HepG2 (cell line): Measurements from ENCODE around the gene CADM1. TPM values are rescaled to one million over a fixed set of nuclear protein-coding genes. Genes with fewer than 3 reads are reported as not detected.

Source experiments
- ATAC-seq: fragments of 200-7000 bp; cut with Tn5 transposase; 3 replicates; pipeline ENCODE4 v1.9.1; 2020; ENCODE audit warnings: mild to moderate bottlenecking, moderate library complexity
- BruUV-seq: library from RNA; stranded (reverse); fragments of 400-500 nt; replicated peaks from 2 replicates; lab custom pipeline; 2021; lab: Mats Ljungman, UMichigan
- CTCF ChIA-PET: fragments of 300-600 bp; formaldehyde crosslinking; extraction: SDS; loops from one replicate; lab custom pipeline; 2021; ENCODE audit warnings: low total read pairs, inconsistent platforms, low intra/inter-chr PET ratio; lab: Yijun Ruan, JAX
- POLR2A ChIA-PET: fragments of 350-600 bp; sonication (Branson Sonifier 250); formaldehyde crosslinking; loops from one replicate; lab custom pipeline; 2020; ENCODE audit warnings: antibody characterized with exemption, inconsistent platforms; lab: Yijun Ruan, JAX
- DNase-seq: peaks from one replicate; pipeline ENCODE4 v3.0.0-alpha.2; 2015; ENCODE audit warnings: low spot score
- FAIRE-seq: peaks from 3 replicates; lab custom pipeline; 2011; peaks lifted over from hg19 to GRCh38; lab: Jason Lieb, UNC
- H2AFZ ChIP-seq: one replicate; pipeline ENCODE4 v1.6.1; 2011; ENCODE audit warnings: low read length, inconsistent platforms
- H3K27ac ChIP-seq: fragments of 300-600 bp; 3 replicates; pipeline ENCODE4 v1.8.0; 2011; ENCODE audit warnings: mixed run types, mild to moderate bottlenecking, mixed read lengths, low read length, inconsistent platforms; ENCODE audit not compliant: insufficient read depth; ENCODE audit errors: extremely low read length
- H3K27me3 ChIP-seq, 2 experiments: fragments of 200-600 bp in 1 of 2; 2 replicates in 1 of 2; 3 replicates in 1 of 2; pipeline versions ENCODE4 v1.6.0 to v1.8.0; 2011; ENCODE audit warnings: low read length in 2 of 2, mild to moderate bottlenecking in 2 of 2, moderate library complexity in 2 of 2, inconsistent platforms in 1 of 2; ENCODE audit not compliant: insufficient read depth in 2 of 2, control insufficient read depth in 1 of 2
- H3K36me3 ChIP-seq, 2 experiments: fragments of 200-600 bp in 1 of 2; replicated peaks in 1 of 2; 2 replicates in 1 of 2; 3 replicates in 1 of 2; pipeline versions ENCODE4 v1.5.1 to v1.8.0; 2011; ENCODE audit warnings: low read length in 2 of 2, inconsistent platforms in 1 of 2; ENCODE audit not compliant: insufficient read depth in 2 of 2, control insufficient read depth in 1 of 2
- H3K4me1 ChIP-seq: 2 replicates; pipeline ENCODE4 v1.5.1; 2012; ENCODE audit warnings: low read length, inconsistent platforms; ENCODE audit not compliant: insufficient read depth
- H3K4me2 ChIP-seq: 2 replicates; pipeline ENCODE4 v1.6.0; 2011; ENCODE audit warnings: low read depth, low read length, inconsistent platforms
- H3K4me3 ChIP-seq, 3 experiments: fragments of 200-600 bp in 1 of 3; sonication (generic), shearing (Covaris generic) in 1 of 3; replicated peaks in 1 of 3; 2 replicates each; pipeline ENCODE4 v1.5.1; 2011 to 2016; ENCODE audit warnings: low read length in 3 of 3, inconsistent platforms in 2 of 3, low read depth in 2 of 3, mild to moderate bottlenecking in 2 of 3, control low read depth in 1 of 3, mixed read lengths in 1 of 3; ENCODE audit not compliant: insufficient read depth in 1 of 3
- H3K79me2 ChIP-seq: one replicate; pipeline ENCODE4 v1.6.1; 2011; ENCODE audit warnings: low read length, inconsistent platforms; ENCODE audit not compliant: insufficient read depth
- H3K9ac ChIP-seq: 2 replicates; pipeline ENCODE4 v1.6.0; 2011; ENCODE audit warnings: mild to moderate bottlenecking, low read depth, low read length, inconsistent platforms; ENCODE audit not compliant: insufficient read depth
- H3K9me3 ChIP-seq: 2 replicates; pipeline ENCODE4 v1.5.1; 2012; ENCODE audit warnings: mild to moderate bottlenecking, low read length
- H4K20me1 ChIP-seq: 2 replicates; pipeline ENCODE4 v1.6.0; 2011; ENCODE audit warnings: inconsistent platforms, mild to moderate bottlenecking, low read length, moderate library complexity; ENCODE audit not compliant: insufficient read depth
- CBX2 ChIP-seq, 2 experiments: fragments of 200-600 bp in 1 of 2; sonication (generic); formaldehyde crosslinking in 1 of 2; IDR thresholded peaks; 2 replicates each; pipeline versions ENCODE4 v1.7.0 to v1.8.1; 2018 to 2022; ENCODE audit warnings: low read depth in 2 of 2, low read length in 1 of 2, mild to moderate bottlenecking in 1 of 2, missing genetic modification reagents in 1 of 2
- KAT2B ChIP-seq: fragments of 150-350 bp; IDR thresholded peaks from 2 replicates; pipeline ENCODE4 v1.6.1; 2014; ENCODE audit warnings: low read depth, low read length, borderline replicate concordance
- KLF13 ChIP-seq: sonication (generic); formaldehyde crosslinking; IDR thresholded peaks from 2 replicates; pipeline ENCODE4 v1.4.0; 2020; ENCODE audit warnings: mild to moderate bottlenecking, missing genetic modification reagents
- MZF1 ChIP-seq: sonication (generic); formaldehyde crosslinking; IDR thresholded peaks from 2 replicates; pipeline ENCODE4 v1.8.1; 2023; ENCODE audit warnings: mild to moderate bottlenecking, missing genetic modification reagents, borderline replicate concordance
- RFXANK ChIP-seq: IDR thresholded peaks from 2 replicates; pipeline ENCODE4 v1.6.1; 2016
- ZC3H13 ChIP-seq: sonication (generic); formaldehyde crosslinking; IDR thresholded peaks from 2 replicates; pipeline ENCODE4 v1.8.1; 2023; ENCODE audit warnings: mild to moderate bottlenecking, missing genetic modification reagents, moderate library complexity
- ZNF235 ChIP-seq: sonication (generic); formaldehyde crosslinking; IDR thresholded peaks from 2 replicates; pipeline ENCODE4 v1.8.1; 2023; ENCODE audit warnings: mild to moderate bottlenecking, missing genetic modification reagents, borderline replicate concordance
- ZNF629 ChIP-seq: sonication (generic); formaldehyde crosslinking; conservative IDR thresholded peaks from 2 replicates; pipeline ENCODE4 v1.5.0; 2020; ENCODE audit warnings: missing genetic modification reagents
- ZNF780A ChIP-seq: sonication (generic); formaldehyde crosslinking; IDR thresholded peaks from 2 replicates; pipeline ENCODE4 v1.8.0; 2022; ENCODE audit warnings: mild to moderate bottlenecking, missing genetic modification reagents, moderate library complexity
- ZSCAN30 ChIP-seq: sonication (generic); formaldehyde crosslinking; IDR thresholded peaks from 2 replicates; pipeline ENCODE4 v1.5.0; 2020; ENCODE audit warnings: mild to moderate bottlenecking, missing genetic modification reagents
- WGBS: methylation state at CpG from one replicate; pipeline ENCODE4 v1.1.6; 2017; ENCODE audit warnings: low lambda C conversion rate; 5-methylcytosine and 5-hydroxymethylcytosine counted together
- in situ Hi-C: cut with HindIII; loops from 2 replicates; pipeline ENCODE4 v1.10.0; 2017; ENCODE audit warnings: low pct_unique_long_range_greater_than_20kb; ENCODE audit not compliant: extremely low pct_ligation_motif_present
- intact Hi-C: fragments of 100-400 bp; cut with micrococcal nuclease; formaldehyde crosslinking; loops from one replicate; pipeline ENCODE4 v1.10.0; 2022; ENCODE audit not compliant: unreplicated experiment
- polyA plus RNA-seq, 8 experiments: library from polyadenylated mRNA; depleted of rRNA in 3 of 8; stranded (reverse) in 7 of 8; unstranded in 1 of 8; fragments of >200 nt; fragmentation: Illumina TruSeq in 4 of 8; extraction: Trizol in 4 of 8; gene quantifications; 2 replicates each; pipeline versions ENCODE4 v1.2.1 to v1.2.3, GENCODE V29; 2011 to 2016; ENCODE audit warnings: low read depth in 4 of 8, missing spikeins in 1 of 8, mixed read lengths in 1 of 8; ENCODE audit not compliant: insufficient read depth in 1 of 8
- total RNA-seq, 5 experiments: library from RNA; depleted of rRNA; stranded (reverse); fragments of >200 nt; fragmentation: Illumina TruSeq; extraction: Trizol; gene quantifications; 2 replicates each; pipeline ENCODE4 v1.2.3, GENCODE V29; 2016; ENCODE audit warnings: low read depth in 1 of 5
- TF ChIP-seq, protein P1 (sequence below): sonication (generic); formaldehyde crosslinking; conservative IDR thresholded peaks from 2 replicates; pipeline ENCODE4 v1.4.0; 2020; ENCODE audit warnings: missing genetic modification reagents
- TF ChIP-seq, protein P2 (sequence below): sonication (generic); formaldehyde crosslinking; IDR thresholded peaks from 2 replicates; pipeline ENCODE4 v1.5.1; 2020; ENCODE audit warnings: missing genetic modification reagents, mild to moderate bottlenecking, borderline replicate concordance
- TF ChIP-seq, protein P3 (sequence below): IDR thresholded peaks from 2 replicates; pipeline ENCODE4 v1.6.1; 2016; ENCODE audit warnings: low read depth, missing genetic modification reagents, missing compliant biosample characterization
- TF ChIP-seq, protein P4 (sequence below): sonication (generic); formaldehyde crosslinking; IDR thresholded peaks from 2 replicates; pipeline ENCODE4 v1.9.0; 2022; ENCODE audit warnings: low read depth, missing genetic modification reagents

CADM1 gene
- total and polyA plus RNA-seq, 2 of the 13 experiments (the other 11 are each of a cell fraction or from before 2014, with no cell fraction given) = 71.3 to 122 TPM

DNA sequence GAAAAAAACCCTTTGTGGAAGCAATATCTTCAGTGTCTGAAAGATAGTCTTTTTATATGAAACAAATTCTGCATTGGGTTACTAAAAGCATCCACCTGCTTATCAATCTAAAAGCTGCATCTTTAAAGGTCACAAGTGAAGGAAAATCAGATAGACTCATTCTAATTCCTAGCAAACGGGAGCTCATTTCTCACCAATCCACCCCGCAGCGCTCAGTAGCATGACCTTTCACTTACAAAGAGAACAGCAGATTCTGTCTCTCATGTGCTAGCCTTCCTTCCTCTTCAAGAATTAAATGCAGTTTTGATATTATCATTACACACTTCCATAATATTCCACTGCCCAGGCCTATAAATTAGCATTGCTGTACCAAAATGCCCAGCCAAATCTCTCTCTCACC lies 212.9 kb downstream of the CADM1 start:
- H3K4me1 ChIP-seq = no peaks in the 10 kb centered on the region
- no peak overlapping the region for H2AFZ ChIP-seq
- H3K27me3 ChIP-seq = no peaks in the 10 kb centered on the region
- no peak overlapping the region for H3K27ac ChIP-seq
- ChIA-PET CTCF (no interaction called here), POLR2A (no interaction called here)
- H3K4me2 ChIP-seq = no peak overlapping the region
- WGBS = 94% methylated on average over 3 of the region's 3 CpGs
- H3K4me3 ChIP-seq = no peak overlapping the region
- H3K9ac ChIP-seq = no peak overlapping the region
- no TSS peak for BruUV-seq
- H4K20me1 ChIP-seq = no peaks in the 10 kb centered on the region
- H3K79me2 ChIP-seq = no peaks in the 10 kb centered on the region
- intact Hi-C loops = no loop called here
- FAIRE-seq (no peak), DNase-seq (no peak), ATAC-seq (no peak)
- in situ Hi-C loops = no loop called here
- H3K9me3 ChIP-seq = no peaks in the 10 kb centered on the region
- H3K36me3 ChIP-seq = no peaks in the 10 kb centered on the region; a peak in 1 of 5 replicates
- TF ChIP-seq CBX2 (IDR thresholded peaks at IDR 0.05; ENCODE audit: low read depth, low read length) (no peak), CBX2 (CRISPR knock-in tag; IDR thresholded peaks at IDR 0.05; ENCODE audit: low read depth) (no peak), ZNF780A (CRISPR knock-in tag) (no peak), ZSCAN30 (CRISPR knock-in tag) (no peak), KAT2B (no peak), ZNF235 (CRISPR knock-in tag) (no peak), RFXANK (no peak), ZC3H13 (CRISPR knock-in tag) (no peak), KLF13 (no peak), MZF1 (CRISPR knock-in tag) (no peak), ZNF629 (CRISPR knock-in tag) (no peak)
- TF ChIP-seq, protein P1, sequence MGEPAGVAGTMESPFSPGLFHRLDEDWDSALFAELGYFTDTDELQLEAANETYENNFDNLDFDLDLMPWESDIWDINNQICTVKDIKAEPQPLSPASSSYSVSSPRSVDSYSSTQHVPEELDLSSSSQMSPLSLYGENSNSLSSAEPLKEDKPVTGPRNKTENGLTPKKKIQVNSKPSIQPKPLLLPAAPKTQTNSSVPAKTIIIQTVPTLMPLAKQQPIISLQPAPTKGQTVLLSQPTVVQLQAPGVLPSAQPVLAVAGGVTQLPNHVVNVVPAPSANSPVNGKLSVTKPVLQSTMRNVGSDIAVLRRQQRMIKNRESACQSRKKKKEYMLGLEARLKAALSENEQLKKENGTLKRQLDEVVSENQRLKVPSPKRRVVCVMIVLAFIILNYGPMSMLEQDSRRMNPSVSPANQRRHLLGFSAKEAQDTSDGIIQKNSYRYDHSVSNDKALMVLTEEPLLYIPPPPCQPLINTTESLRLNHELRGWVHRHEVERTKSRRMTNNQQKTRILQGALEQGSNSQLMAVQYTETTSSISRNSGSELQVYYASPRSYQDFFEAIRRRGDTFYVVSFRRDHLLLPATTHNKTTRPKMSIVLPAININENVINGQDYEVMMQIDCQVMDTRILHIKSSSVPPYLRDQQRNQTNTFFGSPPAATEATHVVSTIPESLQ = no peak
- TF ChIP-seq, protein P2, sequence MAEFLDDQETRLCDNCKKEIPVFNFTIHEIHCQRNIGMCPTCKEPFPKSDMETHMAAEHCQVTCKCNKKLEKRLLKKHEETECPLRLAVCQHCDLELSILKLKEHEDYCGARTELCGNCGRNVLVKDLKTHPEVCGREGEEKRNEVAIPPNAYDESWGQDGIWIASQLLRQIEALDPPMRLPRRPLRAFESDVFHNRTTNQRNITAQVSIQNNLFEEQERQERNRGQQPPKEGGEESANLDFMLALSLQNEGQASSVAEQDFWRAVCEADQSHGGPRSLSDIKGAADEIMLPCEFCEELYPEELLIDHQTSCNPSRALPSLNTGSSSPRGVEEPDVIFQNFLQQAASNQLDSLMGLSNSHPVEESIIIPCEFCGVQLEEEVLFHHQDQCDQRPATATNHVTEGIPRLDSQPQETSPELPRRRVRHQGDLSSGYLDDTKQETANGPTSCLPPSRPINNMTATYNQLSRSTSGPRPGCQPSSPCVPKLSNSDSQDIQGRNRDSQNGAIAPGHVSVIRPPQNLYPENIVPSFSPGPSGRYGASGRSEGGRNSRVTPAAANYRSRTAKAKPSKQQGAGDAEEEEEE (CRISPR knock-in tag) = no peak
- TF ChIP-seq, protein P3, sequence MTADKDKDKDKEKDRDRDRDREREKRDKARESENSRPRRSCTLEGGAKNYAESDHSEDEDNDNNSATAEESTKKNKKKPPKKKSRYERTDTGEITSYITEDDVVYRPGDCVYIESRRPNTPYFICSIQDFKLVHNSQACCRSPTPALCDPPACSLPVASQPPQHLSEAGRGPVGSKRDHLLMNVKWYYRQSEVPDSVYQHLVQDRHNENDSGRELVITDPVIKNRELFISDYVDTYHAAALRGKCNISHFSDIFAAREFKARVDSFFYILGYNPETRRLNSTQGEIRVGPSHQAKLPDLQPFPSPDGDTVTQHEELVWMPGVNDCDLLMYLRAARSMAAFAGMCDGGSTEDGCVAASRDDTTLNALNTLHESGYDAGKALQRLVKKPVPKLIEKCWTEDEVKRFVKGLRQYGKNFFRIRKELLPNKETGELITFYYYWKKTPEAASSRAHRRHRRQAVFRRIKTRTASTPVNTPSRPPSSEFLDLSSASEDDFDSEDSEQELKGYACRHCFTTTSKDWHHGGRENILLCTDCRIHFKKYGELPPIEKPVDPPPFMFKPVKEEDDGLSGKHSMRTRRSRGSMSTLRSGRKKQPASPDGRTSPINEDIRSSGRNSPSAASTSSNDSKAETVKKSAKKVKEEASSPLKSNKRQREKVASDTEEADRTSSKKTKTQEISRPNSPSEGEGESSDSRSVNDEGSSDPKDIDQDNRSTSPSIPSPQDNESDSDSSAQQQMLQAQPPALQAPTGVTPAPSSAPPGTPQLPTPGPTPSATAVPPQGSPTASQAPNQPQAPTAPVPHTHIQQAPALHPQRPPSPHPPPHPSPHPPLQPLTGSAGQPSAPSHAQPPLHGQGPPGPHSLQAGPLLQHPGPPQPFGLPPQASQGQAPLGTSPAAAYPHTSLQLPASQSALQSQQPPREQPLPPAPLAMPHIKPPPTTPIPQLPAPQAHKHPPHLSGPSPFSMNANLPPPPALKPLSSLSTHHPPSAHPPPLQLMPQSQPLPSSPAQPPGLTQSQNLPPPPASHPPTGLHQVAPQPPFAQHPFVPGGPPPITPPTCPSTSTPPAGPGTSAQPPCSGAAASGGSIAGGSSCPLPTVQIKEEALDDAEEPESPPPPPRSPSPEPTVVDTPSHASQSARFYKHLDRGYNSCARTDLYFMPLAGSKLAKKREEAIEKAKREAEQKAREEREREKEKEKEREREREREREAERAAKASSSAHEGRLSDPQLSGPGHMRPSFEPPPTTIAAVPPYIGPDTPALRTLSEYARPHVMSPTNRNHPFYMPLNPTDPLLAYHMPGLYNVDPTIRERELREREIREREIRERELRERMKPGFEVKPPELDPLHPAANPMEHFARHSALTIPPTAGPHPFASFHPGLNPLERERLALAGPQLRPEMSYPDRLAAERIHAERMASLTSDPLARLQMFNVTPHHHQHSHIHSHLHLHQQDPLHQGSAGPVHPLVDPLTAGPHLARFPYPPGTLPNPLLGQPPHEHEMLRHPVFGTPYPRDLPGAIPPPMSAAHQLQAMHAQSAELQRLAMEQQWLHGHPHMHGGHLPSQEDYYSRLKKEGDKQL (CRISPR knock-in tag) = no peak
- TF ChIP-seq, protein P4, sequence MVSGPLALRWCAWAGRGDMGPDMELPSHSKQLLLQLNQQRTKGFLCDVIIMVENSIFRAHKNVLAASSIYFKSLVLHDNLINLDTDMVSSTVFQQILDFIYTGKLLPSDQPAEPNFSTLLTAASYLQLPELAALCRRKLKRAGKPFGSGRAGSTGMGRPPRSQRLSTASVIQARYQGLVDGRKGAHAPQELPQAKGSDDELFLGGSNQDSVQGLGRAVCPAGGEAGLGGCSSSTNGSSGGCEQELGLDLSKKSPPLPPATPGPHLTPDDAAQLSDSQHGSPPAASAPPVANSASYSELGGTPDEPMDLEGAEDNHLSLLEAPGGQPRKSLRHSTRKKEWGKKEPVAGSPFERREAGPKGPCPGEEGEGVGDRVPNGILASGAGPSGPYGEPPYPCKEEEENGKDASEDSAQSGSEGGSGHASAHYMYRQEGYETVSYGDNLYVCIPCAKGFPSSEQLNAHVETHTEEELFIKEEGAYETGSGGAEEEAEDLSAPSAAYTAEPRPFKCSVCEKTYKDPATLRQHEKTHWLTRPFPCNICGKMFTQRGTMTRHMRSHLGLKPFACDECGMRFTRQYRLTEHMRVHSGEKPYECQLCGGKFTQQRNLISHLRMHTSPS (CRISPR knock-in tag) = no peak
